ENCODE results near the gene CPD.

The CPD gene

GRCh38 chr17:30354701-30355100 lies 24.0 kb upstream of the CPD start:
- no peak for DNase-seq (ENCODE audit: low spot score)

DNA sequence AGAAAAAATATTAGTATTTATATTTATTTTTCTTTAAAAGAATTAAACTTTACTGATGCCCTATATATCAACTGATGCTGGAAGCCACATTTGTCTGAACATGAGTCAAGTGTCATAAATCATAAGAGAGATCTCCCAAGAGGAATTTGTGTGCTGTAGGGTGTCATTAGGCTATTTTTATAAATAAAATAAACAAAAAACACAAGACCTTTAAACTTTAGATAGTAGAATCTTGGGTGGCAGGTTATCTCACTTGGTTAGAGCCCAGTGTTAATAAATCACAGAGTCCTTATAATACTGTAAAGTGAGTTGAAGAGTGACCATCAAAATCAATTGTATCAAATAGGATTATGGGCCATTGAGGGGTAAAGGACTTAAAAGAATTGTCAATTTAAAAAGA lies 21.3 kb upstream of the CPD start:
- no peak for DNase-seq (ENCODE audit: low spot score)

DNA sequence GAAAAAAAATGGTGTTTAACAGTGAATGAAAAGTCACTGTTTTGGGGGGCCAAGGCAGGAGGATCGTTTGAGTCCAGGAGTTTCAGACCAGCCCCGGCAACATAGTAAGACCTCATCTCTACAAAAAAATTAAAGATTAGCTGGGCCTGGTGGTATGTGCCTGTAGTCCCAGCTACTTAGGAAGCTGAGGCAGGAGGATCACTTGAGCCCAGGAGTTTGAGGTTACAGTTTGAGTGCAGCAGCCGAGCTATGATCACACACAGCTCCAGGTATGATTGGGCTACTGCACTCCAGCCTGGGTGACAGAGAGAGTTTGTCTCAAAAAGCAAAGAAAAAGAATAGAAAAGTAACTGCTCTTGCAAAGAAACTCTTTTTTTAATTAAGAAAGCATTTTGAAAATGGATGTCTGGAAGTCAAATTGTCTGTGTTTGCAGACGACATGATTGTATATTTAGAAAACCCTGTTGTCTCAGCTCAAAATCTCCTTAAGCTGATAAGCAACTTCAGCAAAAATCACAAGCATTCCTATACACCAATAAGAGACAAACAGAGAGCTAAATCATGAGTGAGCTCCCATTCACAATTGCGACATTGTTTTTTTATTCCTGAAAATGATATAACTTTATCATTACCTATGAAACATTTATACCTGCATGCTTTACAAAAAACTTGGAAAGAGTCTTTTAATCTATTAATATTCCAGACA lies 20.5 kb upstream of the CPD start:
- no peak for DNase-seq (ENCODE audit: low spot score)

- DNase-seq (ENCODE audit: low spot score), result no peak
These were observed 18.5 kb upstream of the CPD start for GRCh38 chr17:30360086-30360808.

DNA sequence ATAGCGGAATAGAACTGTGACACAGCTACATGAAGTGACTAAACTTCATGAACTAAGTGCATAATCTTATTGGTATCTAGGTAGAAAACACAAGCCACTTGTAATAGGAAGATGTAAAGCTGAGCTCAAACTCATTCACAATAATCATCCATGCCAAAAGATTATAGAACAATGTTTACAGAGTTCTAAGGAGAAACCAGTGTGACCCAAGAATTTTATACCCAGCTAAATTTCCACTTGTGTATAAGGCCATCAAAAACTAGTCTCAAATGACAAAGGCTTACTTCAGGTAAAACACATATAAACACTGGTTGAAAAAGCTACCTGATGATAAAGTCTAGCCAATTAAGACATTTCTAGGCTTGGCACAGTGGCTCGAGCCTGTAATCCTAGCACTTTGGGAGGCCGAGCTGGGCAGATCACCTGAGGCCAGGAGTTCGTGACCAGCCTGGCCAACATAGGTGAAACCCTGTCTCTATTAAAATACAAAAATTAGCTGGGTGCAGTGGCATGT lies 16.9 kb upstream of the CPD start:
- DNase-seq (ENCODE audit: low spot score), result no peak

- DNase-seq (ENCODE audit: low spot score), result no peak
These were observed 15.0 kb upstream of the CPD start for GRCh38 chr17:30363715-30364202.

GRCh38 chr17:30366536-30366935 lies 12.2 kb upstream of the CPD start:
- DNase-seq (ENCODE audit: low spot score), result no peak

DNA sequence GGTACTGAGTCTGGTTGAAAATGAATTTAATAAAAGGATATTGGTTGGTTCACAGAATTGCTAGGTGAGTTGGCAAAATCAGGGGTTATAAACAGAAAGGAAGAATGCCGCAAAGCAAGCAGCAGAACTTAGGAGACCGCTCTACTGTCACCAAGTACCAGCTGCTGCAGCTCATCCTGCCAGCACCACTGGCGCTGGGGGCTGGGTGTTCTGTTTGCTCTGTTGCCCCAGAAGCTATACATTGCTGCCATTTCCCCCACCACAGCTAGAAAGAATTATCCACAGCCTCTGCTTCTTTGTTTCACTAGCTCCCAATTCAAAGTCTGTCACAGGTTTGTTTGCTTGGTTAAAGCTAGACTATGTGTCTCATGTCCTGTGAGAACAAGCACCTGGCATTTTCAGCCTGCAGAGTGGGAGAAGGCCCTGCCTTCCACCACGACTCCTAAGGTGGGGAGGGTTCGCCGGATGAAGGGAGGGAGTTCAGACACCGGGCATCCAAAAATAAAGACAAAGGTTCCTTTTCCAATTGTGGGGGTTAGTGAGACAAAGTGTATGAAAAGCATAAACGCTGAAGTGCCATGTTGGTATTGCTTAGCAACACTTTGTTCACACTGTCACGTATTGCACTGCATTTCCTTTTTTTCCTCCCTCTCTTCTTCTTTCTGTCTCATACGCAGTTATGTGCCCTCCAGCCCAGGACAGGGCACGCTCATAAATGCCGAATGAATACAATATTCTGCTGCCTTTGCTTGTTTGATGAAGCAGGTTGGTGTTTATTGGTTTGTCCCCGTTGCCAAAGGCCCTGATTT lies 9.6 kb upstream of the CPD start:
- no peak for DNase-seq (ENCODE audit: low spot score)

DNA sequence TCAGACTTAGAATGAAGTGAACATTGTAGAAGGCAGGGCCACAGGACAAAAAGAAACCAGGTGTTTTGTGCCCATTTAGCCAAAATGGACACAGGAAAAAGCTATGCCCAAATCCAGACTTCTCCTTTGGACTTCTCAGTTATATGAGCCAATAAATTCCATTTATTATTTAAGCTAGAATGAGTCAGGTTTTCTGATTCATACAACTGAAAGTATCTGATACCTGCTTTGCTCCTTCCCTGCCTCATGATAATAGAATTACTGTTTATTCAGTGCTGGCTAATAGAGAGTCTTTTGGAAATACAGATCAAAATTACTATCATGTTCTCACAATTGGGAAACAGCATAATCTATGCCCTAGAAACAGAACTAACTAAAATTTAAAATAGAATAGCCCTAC lies 8.7 kb upstream of the CPD start:
- no peak for DNase-seq (ENCODE audit: low spot score)

- no peak for DNase-seq (ENCODE audit: low spot score)
These were observed 6.0 kb upstream of the CPD start for GRCh38 chr17:30372755-30373154.

- DNase-seq (ENCODE audit: low spot score), result no peak
These were observed 3.1 kb upstream of the CPD start for GRCh38 chr17:30375661-30376060.

DNA sequence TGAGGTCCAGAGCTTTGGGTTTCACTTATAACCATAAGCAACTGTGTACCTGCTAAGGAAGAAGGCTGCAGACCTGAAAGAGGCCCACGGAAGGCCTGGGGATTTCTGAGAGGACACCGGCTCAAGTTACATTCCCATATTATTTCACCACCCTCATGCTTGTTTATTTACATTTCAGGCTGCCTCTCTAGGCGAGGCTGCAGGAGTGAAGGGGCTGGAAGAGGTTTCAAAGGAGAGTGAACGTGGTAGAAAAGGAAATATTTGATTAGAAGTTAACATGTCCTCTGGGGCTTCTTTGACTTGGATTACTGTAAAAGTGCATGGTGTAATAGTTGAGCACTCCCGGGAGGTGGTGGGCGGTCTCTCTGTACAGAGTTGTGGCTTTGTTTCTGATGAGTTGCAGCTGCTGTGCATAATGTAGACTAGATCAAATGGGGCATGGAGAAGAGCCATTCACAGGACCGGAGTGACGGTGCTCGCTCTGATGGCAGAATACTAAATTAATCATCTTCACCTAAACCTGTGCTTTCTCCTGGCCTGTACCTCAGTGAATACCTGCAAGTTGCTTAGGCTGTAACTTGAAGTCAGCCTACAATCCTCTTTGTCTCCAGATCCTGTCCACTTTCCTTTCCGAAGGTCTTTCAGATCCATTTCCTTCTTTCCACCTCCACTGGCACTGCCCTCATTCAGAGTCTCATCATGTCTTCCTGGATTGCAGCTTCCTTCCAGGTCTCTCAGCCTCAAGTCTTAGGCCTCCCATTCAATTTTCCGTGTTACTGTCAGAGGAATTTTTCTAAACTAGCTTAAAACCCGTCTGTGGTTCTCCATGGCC lies 1.9 kb upstream of the CPD start:
- peak; percentile 26 for DNase-seq (ENCODE audit: low spot score)

- no peak for DNase-seq (ENCODE audit: low spot score)
These were observed 1.0 kb upstream of the CPD start for GRCh38 chr17:30377574-30378240.

GRCh38 chr17:30378241-30378824 lies 394 bp upstream of the CPD start:
- peak; percentile 19 for DNase-seq (ENCODE audit: low spot score)

- DNase-seq (ENCODE audit: low spot score), result peak; percentile 17
These were observed 676 bp downstream of the CPD start for GRCh38 chr17:30379303-30379902.

DNA sequence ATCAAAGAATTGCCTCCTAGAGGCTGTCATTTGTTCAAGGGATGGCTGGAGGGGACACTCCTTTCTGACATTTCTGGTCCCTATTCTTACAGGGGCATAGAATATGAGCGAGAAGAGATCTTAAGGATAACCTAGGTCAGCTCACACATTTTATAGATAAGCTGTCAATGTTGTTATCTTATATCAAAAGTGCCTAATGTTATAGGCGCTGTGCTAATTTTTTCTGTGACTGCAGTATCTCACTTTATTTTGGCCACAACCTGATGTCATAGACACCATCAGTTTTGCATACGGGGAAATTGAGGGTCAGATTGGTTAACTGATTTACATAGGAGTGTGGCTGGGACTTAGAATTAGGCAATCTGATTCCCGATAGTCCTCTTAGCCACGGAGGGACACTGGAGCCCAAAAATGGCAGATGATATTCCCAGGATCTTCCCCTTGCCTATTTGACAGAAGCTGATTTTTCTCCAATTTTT lies 1.2 kb downstream of the CPD start:
- DNase-seq (ENCODE audit: low spot score), result no peak

DNA sequence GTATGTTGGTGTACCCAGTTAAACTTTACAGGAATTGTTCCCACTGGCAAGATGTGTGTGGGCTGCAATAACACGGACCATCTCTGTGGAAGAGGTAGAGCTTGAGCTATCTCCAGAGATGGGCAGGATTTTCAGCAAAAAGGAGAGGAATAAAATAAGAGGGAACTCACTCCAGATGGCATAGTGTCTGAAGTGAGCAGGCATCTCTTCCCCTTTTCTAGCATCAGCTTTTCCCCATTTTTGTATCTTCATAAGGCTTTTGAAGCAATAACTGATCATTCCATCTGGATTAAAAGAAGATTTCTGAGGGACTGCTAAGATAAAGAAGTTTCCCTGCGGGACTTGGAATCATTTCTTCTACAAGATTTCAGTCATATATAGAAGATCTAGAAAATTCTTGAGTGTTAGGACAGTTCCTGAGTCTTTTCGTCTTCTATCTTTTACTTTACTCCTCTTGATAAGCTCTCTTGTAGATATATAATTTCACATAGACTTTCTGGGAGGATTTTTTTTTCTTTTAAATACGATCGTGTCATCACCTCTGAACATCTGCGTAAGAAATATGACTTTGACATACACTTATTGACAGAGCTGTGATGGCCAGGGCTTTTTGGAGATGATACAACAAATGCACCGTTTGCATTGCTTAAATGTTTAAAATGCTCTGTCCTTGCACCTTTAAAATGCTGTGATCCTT lies 2.1 kb downstream of the CPD start:
- DNase-seq (ENCODE audit: low spot score), result no peak

DNA sequence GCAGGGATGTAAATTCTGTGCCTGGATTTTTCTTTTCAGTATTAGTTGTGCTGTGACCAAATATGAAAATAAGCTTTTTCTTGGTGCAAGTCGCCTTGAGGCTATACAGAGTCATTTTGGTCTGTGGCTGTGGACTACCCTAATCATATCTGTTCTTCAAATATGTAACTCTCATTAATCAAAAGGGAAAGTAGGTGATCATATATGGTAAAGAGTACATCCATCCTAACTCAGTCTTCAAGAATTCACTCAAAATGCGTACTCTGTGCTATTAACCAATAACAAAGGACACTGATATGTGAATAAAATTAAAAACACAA lies 2.6 kb downstream of the CPD start:
- no peak for DNase-seq (ENCODE audit: low spot score)

- no peak for DNase-seq (ENCODE audit: low spot score)
These were observed 3.6 kb downstream of the CPD start for GRCh38 chr17:30382345-30382744.

Data from hepatic stellate cell (primary cell).